Suprapubic skin (tissue), 4 donors: ENCODE results near the gene ROR2. TPM values are rescaled to one million over a fixed set of nuclear protein-coding genes. Genes with fewer than 3 reads are reported as not detected.

ENCODE experiments used
- DNase-seq, 2 donors: peaks; one replicate each; pipeline ENCODE4 v3.0.0-alpha.2; 2019; ENCODE audit warnings: low spot score in 2 of 2
- H3K27ac ChIP-seq: fragments of 200-600 bp; sonication (generic); one replicate; pipeline ENCODE4 v1.5.1; 2019
- H3K27me3 ChIP-seq: fragments of 200-600 bp; sonication (generic); one replicate; pipeline ENCODE4 v1.5.1; 2019
- H3K36me3 ChIP-seq: fragments of 200-600 bp; sonication (generic); one replicate; pipeline ENCODE4 v1.5.1; 2019
- H3K4me1 ChIP-seq: fragments of 200-600 bp; sonication (generic); one replicate; pipeline ENCODE4 v1.5.1; 2019
- H3K4me3 ChIP-seq: fragments of 200-600 bp; sonication (generic); one replicate; pipeline ENCODE4 v1.5.1; 2019; ENCODE audit warnings: mild to moderate bottlenecking
- H3K9me3 ChIP-seq: fragments of 200-600 bp; sonication (generic); one replicate; pipeline ENCODE4 v1.5.1; 2019
- EP300 ChIP-seq: sonication (generic); formaldehyde crosslinking; IDR thresholded peaks from one replicate; pipeline ENCODE4 v1.6.1; 2017; ENCODE audit warnings: antibody characterized with exemption
- POLR2A ChIP-seq, 2 donors: fragments of 450-650 bp; IDR thresholded peaks; one replicate each; pipeline ENCODE4 v1.6.1; 2017; ENCODE audit warnings: antibody characterized with exemption in 2 of 2, mild to moderate bottlenecking in 2 of 2, moderate library complexity in 2 of 2
- POLR2AphosphoS5 ChIP-seq, 3 donors: sonication (generic); formaldehyde crosslinking; IDR thresholded peaks; one replicate each; pipeline ENCODE4 v1.6.1; 2017; ENCODE audit warnings: antibody characterized with exemption in 3 of 3
- WGBS: methylation state at CpG from one replicate; pipeline ENCODE4 v1.1.5; 2018; 5-methylcytosine and 5-hydroxymethylcytosine counted together
- total RNA-seq, 4 donors: library from RNA; depleted of rRNA; stranded (reverse); fragments of >200 nt; gene quantifications; one replicate each; pipeline ENCODE4 v1.1.0, GENCODE V29; 2016
- TF ChIP-seq, protein P1 (sequence below), 2 donors: fragments of 200-600 bp in 1 of 2; fragments of 450-650 bp in 1 of 2; sonication (generic) in 1 of 2; IDR thresholded peaks; one replicate each; pipeline ENCODE4 v1.5.1; 2016 to 2019; ENCODE audit warnings: antibody characterized with exemption in 2 of 2, mild to moderate bottlenecking in 1 of 2, moderate library complexity in 1 of 2

Gene ROR2
- total RNA-seq, 4 donors from 2014 or later: 3.3 to 7.3 (median 5.0) TPM

DNA sequence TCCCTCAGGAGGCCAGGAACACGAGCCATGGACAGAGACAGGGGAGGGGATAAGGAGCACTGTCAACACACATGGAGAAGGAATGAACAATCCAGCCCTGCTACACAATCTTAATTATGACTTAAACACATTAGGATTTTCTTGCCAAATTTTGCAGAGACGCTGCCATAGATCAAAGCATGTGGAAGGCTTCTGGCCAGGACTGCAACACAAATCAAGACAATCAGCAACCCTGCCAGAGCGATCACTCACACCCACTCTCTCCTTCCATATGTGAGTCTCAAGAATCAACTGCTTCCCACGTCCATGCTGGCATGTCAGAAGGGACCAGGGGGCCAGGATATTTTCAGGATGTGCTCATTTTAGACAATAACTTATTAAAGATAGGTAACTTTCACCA lies 85.6 kb downstream of the ROR2 start:
- WGBS: 24% methylated on average over 4 of the region's 4 CpGs
- no peak for TF ChIP-seq POLR2AphosphoS5 (IDR thresholded peaks at IDR 0.05)
- TF ChIP-seq POLR2A (IDR thresholded peaks at IDR 0.05): no peak
- TF ChIP-seq EP300: no peak
- TF ChIP-seq, protein P1, sequence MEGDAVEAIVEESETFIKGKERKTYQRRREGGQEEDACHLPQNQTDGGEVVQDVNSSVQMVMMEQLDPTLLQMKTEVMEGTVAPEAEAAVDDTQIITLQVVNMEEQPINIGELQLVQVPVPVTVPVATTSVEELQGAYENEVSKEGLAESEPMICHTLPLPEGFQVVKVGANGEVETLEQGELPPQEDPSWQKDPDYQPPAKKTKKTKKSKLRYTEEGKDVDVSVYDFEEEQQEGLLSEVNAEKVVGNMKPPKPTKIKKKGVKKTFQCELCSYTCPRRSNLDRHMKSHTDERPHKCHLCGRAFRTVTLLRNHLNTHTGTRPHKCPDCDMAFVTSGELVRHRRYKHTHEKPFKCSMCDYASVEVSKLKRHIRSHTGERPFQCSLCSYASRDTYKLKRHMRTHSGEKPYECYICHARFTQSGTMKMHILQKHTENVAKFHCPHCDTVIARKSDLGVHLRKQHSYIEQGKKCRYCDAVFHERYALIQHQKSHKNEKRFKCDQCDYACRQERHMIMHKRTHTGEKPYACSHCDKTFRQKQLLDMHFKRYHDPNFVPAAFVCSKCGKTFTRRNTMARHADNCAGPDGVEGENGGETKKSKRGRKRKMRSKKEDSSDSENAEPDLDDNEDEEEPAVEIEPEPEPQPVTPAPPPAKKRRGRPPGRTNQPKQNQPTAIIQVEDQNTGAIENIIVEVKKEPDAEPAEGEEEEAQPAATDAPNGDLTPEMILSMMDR (IDR thresholded peaks at IDR 0.05): no peak
- DNase-seq: no peak
- no peaks in the 10 kb centered on the region for H3K4me1 ChIP-seq
- no peaks in the 10 kb centered on the region for H3K27me3 ChIP-seq
- no peaks in the 10 kb centered on the region for H3K9me3 ChIP-seq
- no peak overlapping the region for H3K27ac ChIP-seq
- no peaks in the 10 kb centered on the region for H3K36me3 ChIP-seq
- no peak overlapping the region for H3K4me3 ChIP-seq

DNA sequence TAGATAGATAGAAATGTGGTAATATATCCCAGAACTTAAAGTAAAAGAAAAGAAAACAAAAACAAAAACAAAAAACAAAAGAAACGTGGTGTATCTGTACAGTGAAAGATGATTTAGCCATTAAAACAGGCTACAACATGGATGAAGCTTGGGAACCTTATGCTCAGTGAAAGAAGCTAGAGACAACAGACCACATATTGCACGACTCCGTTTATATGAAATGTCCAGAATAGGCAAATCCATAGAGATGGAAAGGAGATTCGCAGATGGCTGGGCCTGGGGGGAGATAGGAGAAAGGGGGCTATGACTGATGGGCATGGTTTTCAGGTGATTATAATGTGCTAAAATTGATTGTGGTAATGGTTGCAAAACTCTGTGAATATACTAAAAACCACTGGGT lies 86.6 kb downstream of the ROR2 start:
- 77% methylated on average over 4 of the region's 4 CpGs for WGBS

GRCh38 chr9:91858213-91859030 lies 91.6 kb downstream of the ROR2 start:
- Histone ChIP-seq H3K27me3 (no peaks in the 10 kb centered on the region), H3K36me3 (no peaks in the 10 kb centered on the region), H3K4me1 (no peaks in the 10 kb centered on the region), H3K9me3 (no peaks in the 10 kb centered on the region), H3K27ac (no peak overlapping the region), H3K4me3 (no peak overlapping the region)
- DNase-seq: no peak
- TF ChIP-seq, protein P1 (IDR thresholded peaks at IDR 0.05): no peak
- TF ChIP-seq POLR2AphosphoS5 (IDR thresholded peaks at IDR 0.05) (no peak), POLR2A (IDR thresholded peaks at IDR 0.05) (no peak), EP300 (no peak)
- 78% methylated on average over 17 of the region's 17 CpGs for WGBS

More for the DNA sequence above, 86.6 kb downstream of the ROR2 start:
- Histone ChIP-seq H3K27ac (no peak overlapping the region), H3K36me3 (no peaks in the 10 kb centered on the region), H3K4me3 (no peak overlapping the region), H3K9me3 (no peaks in the 10 kb centered on the region), H3K27me3 (no peaks in the 10 kb centered on the region), H3K4me1 (no peaks in the 10 kb centered on the region)
- TF ChIP-seq, protein P1 (IDR thresholded peaks at IDR 0.05): no peak
- TF ChIP-seq EP300: no peak
- TF ChIP-seq POLR2A (IDR thresholded peaks at IDR 0.05): no peak
- TF ChIP-seq POLR2AphosphoS5 (IDR thresholded peaks at IDR 0.05): no peak
- no peak for DNase-seq

DNA sequence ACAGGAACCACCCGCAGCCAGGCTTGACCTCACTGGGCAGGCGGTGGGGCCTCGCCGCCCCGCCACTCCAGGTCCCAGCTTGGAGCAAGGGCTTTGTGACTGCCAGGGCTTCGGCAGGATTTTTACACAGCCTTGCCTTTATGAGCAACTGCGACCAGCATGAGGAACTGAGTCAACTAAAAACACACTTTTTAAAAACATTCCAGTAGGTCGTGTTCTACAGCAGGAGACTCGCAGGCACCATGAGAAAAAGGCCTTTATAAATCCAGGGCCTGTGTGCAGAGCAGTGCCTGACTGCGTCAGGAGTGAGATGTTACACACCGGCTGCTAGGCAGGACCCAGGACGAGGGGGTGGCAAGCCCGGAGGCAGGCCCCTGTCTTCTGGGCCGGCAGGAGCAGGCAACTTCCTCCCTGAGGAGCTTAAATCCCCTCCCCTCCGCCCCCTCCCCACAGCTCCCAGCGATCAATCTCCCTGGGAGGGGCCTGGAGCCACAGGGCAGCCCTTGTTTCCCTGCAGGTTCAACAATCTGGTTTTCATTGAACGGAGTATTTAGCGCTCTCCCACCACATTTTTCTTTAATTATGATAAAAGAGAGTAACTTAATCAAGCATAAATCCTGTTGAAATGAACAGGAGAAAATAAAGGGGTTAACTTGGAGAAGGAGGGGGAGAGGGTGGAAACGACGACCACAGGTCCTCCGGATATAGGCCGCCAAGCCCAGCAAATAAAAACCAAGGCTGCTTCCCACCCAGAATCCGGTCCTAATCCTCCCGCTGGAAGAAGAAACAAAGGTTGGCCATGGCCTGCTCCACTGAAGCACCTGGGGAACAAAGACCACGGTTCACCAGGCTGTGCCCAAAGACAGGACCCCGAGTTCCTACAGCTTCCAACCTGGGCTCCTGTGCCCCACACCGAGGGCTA lies 92.5 kb downstream of the ROR2 start:
- H3K9me3 ChIP-seq: no peaks in the 10 kb centered on the region
- no peaks in the 10 kb centered on the region for H3K36me3 ChIP-seq
- TF ChIP-seq POLR2AphosphoS5 (IDR thresholded peaks at IDR 0.05) (no peak), EP300 (no peak), POLR2A (IDR thresholded peaks at IDR 0.05) (no peak)
- TF ChIP-seq, protein P1 (IDR thresholded peaks at IDR 0.05): no peak
- DNase-seq: no peak
- no peak overlapping the region for H3K27ac ChIP-seq
- no peak overlapping the region for H3K4me3 ChIP-seq
- H3K4me1 ChIP-seq: no peaks in the 10 kb centered on the region
- no peaks in the 10 kb centered on the region for H3K27me3 ChIP-seq
- 77% methylated on average over 26 of the region's 27 CpGs for WGBS

DNA sequence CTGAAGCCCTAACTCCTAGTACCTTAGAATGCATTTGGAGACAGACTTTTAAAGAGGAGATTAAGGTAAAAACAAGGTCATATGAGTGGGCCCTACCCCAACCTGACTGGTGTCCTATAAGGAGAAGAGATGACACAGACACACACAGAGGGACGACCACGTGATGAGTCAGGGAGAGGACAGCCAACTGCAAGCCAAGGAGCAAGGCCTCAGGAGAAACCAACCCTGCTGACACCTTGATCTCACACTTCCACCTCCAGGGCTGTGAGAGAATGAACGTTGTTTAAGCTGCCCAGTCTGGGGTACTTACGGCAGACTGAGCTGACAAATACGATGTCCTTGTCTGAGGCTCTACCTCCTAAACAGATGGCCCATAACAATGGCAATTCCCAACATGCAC lies 93.6 kb downstream of the ROR2 start:
- Histone ChIP-seq H3K4me1 (no peaks in the 10 kb centered on the region), H3K9me3 (no peaks in the 10 kb centered on the region), H3K4me3 (no peak overlapping the region), H3K27me3 (no peaks in the 10 kb centered on the region), H3K27ac (no peak overlapping the region), H3K36me3 (no peaks in the 10 kb centered on the region)
- TF ChIP-seq EP300: no peak
- no peak for TF ChIP-seq POLR2AphosphoS5 (IDR thresholded peaks at IDR 0.05)
- TF ChIP-seq, protein P1 (IDR thresholded peaks at IDR 0.05): no peak
- TF ChIP-seq POLR2A (IDR thresholded peaks at IDR 0.05): no peak
- no peak for DNase-seq
- WGBS: 77% methylated on average over 5 of the region's 5 CpGs
